Activated CD8-positive, alpha-beta T cell treated with anti-CD3 and anti-CD28 coated beads, Interleukin-2, amount 10 ng/mL, durations not matched to agents 7 days and 5 days (primary cell): ENCODE results near the gene MACC1. TPM values are rescaled to one million over a fixed set of nuclear protein-coding genes. Genes with fewer than 3 reads are reported as not detected.

Experiments
- ATAC-seq: fragments of 150-1000 bp; cut with Tn5 transposase; one replicate; pipeline ENCODE4 v1.10.0; 2021; ENCODE audit warnings: moderate library complexity
- CTCF ChIA-PET: fragments of 350-600 bp; sonication (Branson Sonifier 250); formaldehyde crosslinking; loops from one replicate; lab custom pipeline; 2021; ENCODE audit warnings: antibody characterized with exemption; lab: Charles Lee
- POLR2A ChIA-PET: fragments of 350-600 bp; sonication (Branson Sonifier 250); formaldehyde crosslinking; loops from one replicate; lab custom pipeline; 2021; ENCODE audit warnings: antibody characterized with exemption; lab: Charles Lee
- DNase-seq: peaks from one replicate; pipeline ENCODE4 v3.0.0-alpha.2; 2020
- H3K27ac Mint-ChIP-seq: one replicate; pipeline ENCODE4 v1.8.0; 2021; ENCODE audit warnings: mild to moderate bottlenecking, mixed read lengths
- H3K27me3 Mint-ChIP-seq: one replicate; pipeline ENCODE4 v1.8.0; 2021; ENCODE audit warnings: low read depth, mixed read lengths
- H3K36me3 Mint-ChIP-seq: one replicate; pipeline ENCODE4 v1.8.0; 2021; ENCODE audit warnings: low read depth, mixed read lengths
- H3K4me1 Mint-ChIP-seq: one replicate; pipeline ENCODE4 v1.8.0; 2021; ENCODE audit warnings: low read depth, mixed read lengths
- H3K4me3 Mint-ChIP-seq: one replicate; pipeline ENCODE4 v1.8.0; 2021; ENCODE audit warnings: mild to moderate bottlenecking, mixed read lengths
- H3K9me3 Mint-ChIP-seq: one replicate; pipeline ENCODE4 v1.8.0; 2022; ENCODE audit warnings: mixed read lengths; ENCODE audit not compliant: insufficient read depth
- total RNA-seq, 2 experiments: library from RNA; stranded (reverse); gene quantifications; one replicate each; pipeline ENCODE4 v1.2.3, GENCODE V29; 2021

Gene MACC1
- total RNA-seq, 2 experiments from 2014 or later, result 0.39 to 0.55 TPM

GRCh38 chr7:20199015-20199737, 18.0 kb downstream of the MACC1 start:
- Mint-ChIP-seq H3K4me3 (no peak overlapping the region), H3K4me1 (peaks cover 4% of the 10 kb centered on the region), H3K27me3 (no peaks in the 10 kb centered on the region), H3K9me3 (no peaks in the 10 kb centered on the region), H3K27ac (peak overlapping the region; percentile 17), H3K36me3 (no peaks in the 10 kb centered on the region)
- POLR2A ChIA-PET, result interaction anchor here (0.6 kb wide), 2 partner anchors 13 to 59 kb away, joined by 3 to 4 read pairs; no protein-coding TSS in a partner anchor
- DNase-seq, result no peak
- ATAC-seq, result peak; percentile 19
- CTCF ChIA-PET, result no interaction called here

GRCh38 chr7:20198260-20198659, 18.9 kb downstream of the MACC1 start:
- H3K36me3 Mint-ChIP-seq, result no peaks in the 10 kb centered on the region
- no peak overlapping the region for H3K4me3 Mint-ChIP-seq
- peaks cover 4% of the 10 kb centered on the region for H3K4me1 Mint-ChIP-seq
- no peak for ATAC-seq
- POLR2A ChIA-PET, result interaction anchor here (0.6 kb wide), 1 partner anchor 12 kb away, joined by 4 read pairs; no protein-coding TSS in a partner anchor
- H3K27ac Mint-ChIP-seq, result no peak overlapping the region
- DNase-seq, result no peak
- CTCF ChIA-PET, result no interaction called here
- no peaks in the 10 kb centered on the region for H3K27me3 Mint-ChIP-seq
- H3K9me3 Mint-ChIP-seq, result no peaks in the 10 kb centered on the region

- ChIA-PET CTCF (no interaction called here), POLR2A (no interaction called here)
- no peaks in the 10 kb centered on the region for H3K27me3 Mint-ChIP-seq
- no peak overlapping the region for H3K27ac Mint-ChIP-seq
- DNase-seq (no peak), ATAC-seq (no peak)
- peaks cover 4% of the 10 kb centered on the region for H3K4me1 Mint-ChIP-seq
- no peaks in the 10 kb centered on the region for H3K36me3 Mint-ChIP-seq
- H3K4me3 Mint-ChIP-seq, result no peak overlapping the region
- H3K9me3 Mint-ChIP-seq, result no peaks in the 10 kb centered on the region
Measured at GRCh38 chr7:20197837-20198236, 19.3 kb downstream of the MACC1 start.

- H3K4me3 Mint-ChIP-seq, result no peak overlapping the region
- CTCF ChIA-PET, result no interaction called here
- no peaks in the 10 kb centered on the region for H3K27me3 Mint-ChIP-seq
- ATAC-seq, result no peak
- H3K36me3 Mint-ChIP-seq, result no peaks in the 10 kb centered on the region
- H3K9me3 Mint-ChIP-seq, result no peaks in the 10 kb centered on the region
- H3K4me1 Mint-ChIP-seq, result peaks cover 4% of the 10 kb centered on the region
- POLR2A ChIA-PET, result no interaction called here
- H3K27ac Mint-ChIP-seq, result no peak overlapping the region
- no peak for DNase-seq
Measured at GRCh38 chr7:20197125-20197748, 19.9 kb downstream of the MACC1 start.

GRCh38 chr7:20194343-20194995, 22.7 kb downstream of the MACC1 start:
- DNase-seq (no peak), ATAC-seq (no peak)
- H3K9me3 Mint-ChIP-seq, result no peaks in the 10 kb centered on the region
- POLR2A ChIA-PET, result no interaction called here
- H3K36me3 Mint-ChIP-seq, result no peaks in the 10 kb centered on the region
- no peak overlapping the region for H3K4me3 Mint-ChIP-seq
- no peaks in the 10 kb centered on the region for H3K27me3 Mint-ChIP-seq
- H3K4me1 Mint-ChIP-seq, result peaks cover 4% of the 10 kb centered on the region
- no peak overlapping the region for H3K27ac Mint-ChIP-seq
- CTCF ChIA-PET, result no interaction called here

GRCh38 chr7:20193873-20194272, 23.3 kb downstream of the MACC1 start:
- CTCF ChIA-PET, result no interaction called here
- Mint-ChIP-seq H3K4me1 (no peaks in the 10 kb centered on the region), H3K27me3 (no peaks in the 10 kb centered on the region), H3K9me3 (no peaks in the 10 kb centered on the region), H3K36me3 (no peaks in the 10 kb centered on the region), H3K4me3 (no peak overlapping the region), H3K27ac (no peak overlapping the region)
- no peak for ATAC-seq
- POLR2A ChIA-PET, result no interaction called here
- DNase-seq, result no peak

- Mint-ChIP-seq H3K36me3 (no peaks in the 10 kb centered on the region), H3K9me3 (no peaks in the 10 kb centered on the region), H3K27me3 (no peaks in the 10 kb centered on the region), H3K4me3 (no peak overlapping the region), H3K27ac (no peak overlapping the region), H3K4me1 (no peaks in the 10 kb centered on the region)
- no peak for ATAC-seq
- ChIA-PET CTCF (no interaction called here), POLR2A (no interaction called here)
- no peak for DNase-seq
Measured at GRCh38 chr7:20193242-20193777, 23.9 kb downstream of the MACC1 start.

- ChIA-PET POLR2A (no interaction called here), CTCF (no interaction called here)
- Mint-ChIP-seq H3K4me3 (no peak overlapping the region), H3K27me3 (no peaks in the 10 kb centered on the region), H3K9me3 (no peaks in the 10 kb centered on the region), H3K27ac (no peak overlapping the region), H3K4me1 (no peaks in the 10 kb centered on the region), H3K36me3 (no peaks in the 10 kb centered on the region)
- DNase-seq (no peak), ATAC-seq (no peak)
Measured at GRCh38 chr7:20191391-20191869, 25.8 kb downstream of the MACC1 start.

GRCh38 chr7:20190560-20191390, 26.4 kb downstream of the MACC1 start:
- DNase-seq (no peak), ATAC-seq (no peak)
- Mint-ChIP-seq H3K27me3 (no peaks in the 10 kb centered on the region), H3K4me1 (no peaks in the 10 kb centered on the region), H3K4me3 (no peak overlapping the region), H3K9me3 (no peaks in the 10 kb centered on the region), H3K27ac (no peak overlapping the region), H3K36me3 (no peaks in the 10 kb centered on the region)
- POLR2A ChIA-PET, result no interaction called here
- CTCF ChIA-PET, result no interaction called here

- CTCF ChIA-PET, result no interaction called here
Measured at GRCh38 chr7:20189852-20190251, 27.3 kb downstream of the MACC1 start.

GRCh38 chr7:20188567-20188966, 28.6 kb downstream of the MACC1 start:
- DNase-seq, result no peak
- no peak for ATAC-seq
- H3K27me3 Mint-ChIP-seq, result no peaks in the 10 kb centered on the region
- ChIA-PET CTCF (no interaction called here), POLR2A (no interaction called here)
- no peaks in the 10 kb centered on the region for H3K4me1 Mint-ChIP-seq
- no peak overlapping the region for H3K27ac Mint-ChIP-seq
- no peaks in the 10 kb centered on the region for H3K36me3 Mint-ChIP-seq
- no peaks in the 10 kb centered on the region for H3K9me3 Mint-ChIP-seq
- H3K4me3 Mint-ChIP-seq, result no peak overlapping the region

More at GRCh38 chr7:20189852-20190251, 27.3 kb downstream of the MACC1 start:
- Mint-ChIP-seq H3K27ac (no peak overlapping the region), H3K9me3 (no peaks in the 10 kb centered on the region), H3K36me3 (no peaks in the 10 kb centered on the region), H3K4me1 (no peaks in the 10 kb centered on the region), H3K27me3 (no peaks in the 10 kb centered on the region), H3K4me3 (no peak overlapping the region)
- POLR2A ChIA-PET, result no interaction called here
- ATAC-seq (no peak), DNase-seq (no peak)
